HepG2 (cell line): Measurements from ENCODE around the gene VEGFA. TPM values are rescaled to one million over a fixed set of nuclear protein-coding genes. Genes with fewer than 3 reads are reported as not detected.

Experiments
- EED ChIP-seq: sonication (generic); formaldehyde crosslinking; IDR thresholded peaks from 2 replicates; pipeline ENCODE4 v1.5.0; 2020; ENCODE audit warnings: mild to moderate bottlenecking, missing genetic modification reagents
- GATAD1 ChIP-seq: IDR thresholded peaks from 2 replicates; pipeline ENCODE4 v1.6.1; 2016; ENCODE audit warnings: missing genetic modification reagents, missing compliant biosample characterization
- HCFC1 ChIP-seq: fragments of 150-350 bp; IDR thresholded peaks from 2 replicates; pipeline ENCODE4 v1.6.1; 2014; ENCODE audit warnings: low read depth, low read length
- MAFF ChIP-seq: IDR thresholded peaks from 2 replicates; pipeline ENCODE4 v1.6.1; 2011; ENCODE audit warnings: low read depth, low read length, improper control_type of control experiment
- NPAS2 ChIP-seq: sonication (generic); formaldehyde crosslinking; IDR thresholded peaks from 2 replicates; pipeline ENCODE4 v1.8.0; 2022; ENCODE audit warnings: mild to moderate bottlenecking, missing genetic modification reagents, borderline replicate concordance
- NR0B2 ChIP-seq: sonication (generic); formaldehyde crosslinking; IDR thresholded peaks from 2 replicates; pipeline ENCODE4 v1.4.0; 2020; ENCODE audit warnings: mild to moderate bottlenecking, missing genetic modification reagents
- SCMH1 ChIP-seq: sonication (generic); formaldehyde crosslinking; IDR thresholded peaks from 2 replicates; pipeline ENCODE4 v1.9.0; 2021; ENCODE audit warnings: missing genetic modification reagents, mild to moderate bottlenecking, borderline replicate concordance
- ZFP62 ChIP-seq: sonication (generic); formaldehyde crosslinking; IDR thresholded peaks from 2 replicates; pipeline ENCODE4 v1.4.0; 2020; ENCODE audit warnings: missing genetic modification reagents
- ZNF234 ChIP-seq: sonication (generic); formaldehyde crosslinking; conservative IDR thresholded peaks from 2 replicates; pipeline ENCODE4 v1.5.1; 2020; ENCODE audit warnings: mild to moderate bottlenecking, missing genetic modification reagents
- ZNF275 ChIP-seq: sonication (generic); formaldehyde crosslinking; IDR thresholded peaks from 2 replicates; pipeline ENCODE4 v1.8.0; 2022; ENCODE audit warnings: missing genetic modification reagents, mild to moderate bottlenecking, inconsistent platforms, borderline replicate concordance
- ZNF350 ChIP-seq: sonication (generic); formaldehyde crosslinking; IDR thresholded peaks from 2 replicates; pipeline ENCODE4 v1.4.0; 2020; ENCODE audit warnings: mild to moderate bottlenecking, low read depth, missing genetic modification reagents, borderline replicate concordance
- ZNF501 ChIP-seq: sonication (generic); formaldehyde crosslinking; IDR thresholded peaks from 2 replicates; pipeline ENCODE4 v1.5.1; 2020; ENCODE audit warnings: mild to moderate bottlenecking, moderate library complexity, missing genetic modification reagents
- ZNF564 ChIP-seq: sonication (generic); formaldehyde crosslinking; IDR thresholded peaks from 2 replicates; pipeline ENCODE4 v1.8.1; 2023; ENCODE audit warnings: mild to moderate bottlenecking, missing genetic modification reagents
- ZSCAN12 ChIP-seq: sonication (generic); formaldehyde crosslinking; IDR thresholded peaks from 2 replicates; pipeline ENCODE4 v1.9.0; 2021; ENCODE audit warnings: mild to moderate bottlenecking, missing genetic modification reagents
- polyA plus RNA-seq, 8 experiments: library from polyadenylated mRNA; depleted of rRNA in 3 of 8; stranded (reverse) in 7 of 8; unstranded in 1 of 8; fragments of >200 nt; fragmentation: Illumina TruSeq in 4 of 8; extraction: Trizol in 4 of 8; gene quantifications; 2 replicates each; pipeline versions ENCODE4 v1.2.1 to v1.2.3, GENCODE V29; 2011 to 2016; ENCODE audit warnings: low read depth in 4 of 8, missing spikeins in 1 of 8, mixed read lengths in 1 of 8; ENCODE audit not compliant: insufficient read depth in 1 of 8
- total RNA-seq, 5 experiments: library from RNA; depleted of rRNA; stranded (reverse); fragments of >200 nt; fragmentation: Illumina TruSeq; extraction: Trizol; gene quantifications; 2 replicates each; pipeline ENCODE4 v1.2.3, GENCODE V29; 2016; ENCODE audit warnings: low read depth in 1 of 5
- TF ChIP-seq, protein P1 (sequence below), 2 experiments: sonication (generic) in 1 of 2; formaldehyde crosslinking in 1 of 2; IDR thresholded peaks; 2 replicates each; pipeline versions ENCODE4 v1.4.0 to v1.6.1; 2016 to 2020; ENCODE audit warnings: borderline replicate concordance in 1 of 2, low read depth in 1 of 2, mild to moderate bottlenecking in 1 of 2, missing genetic modification reagents in 1 of 2
- TF ChIP-seq, protein P2 (sequence below): IDR thresholded peaks from 2 replicates; pipeline ENCODE4 v1.6.1; 2016; ENCODE audit warnings: missing genetic modification reagents, missing compliant biosample characterization
- TF ChIP-seq, protein P3 (sequence below): sonication (generic); formaldehyde crosslinking; IDR thresholded peaks from 2 replicates; pipeline ENCODE4 v1.8.0; 2022; ENCODE audit warnings: mild to moderate bottlenecking, missing genetic modification reagents

The VEGFA gene
- total and polyA plus RNA-seq, 2 of the 13 experiments (the other 11 are each of a cell fraction or from before 2014, with no cell fraction given), result 68.1 to 629 TPM

DNA sequence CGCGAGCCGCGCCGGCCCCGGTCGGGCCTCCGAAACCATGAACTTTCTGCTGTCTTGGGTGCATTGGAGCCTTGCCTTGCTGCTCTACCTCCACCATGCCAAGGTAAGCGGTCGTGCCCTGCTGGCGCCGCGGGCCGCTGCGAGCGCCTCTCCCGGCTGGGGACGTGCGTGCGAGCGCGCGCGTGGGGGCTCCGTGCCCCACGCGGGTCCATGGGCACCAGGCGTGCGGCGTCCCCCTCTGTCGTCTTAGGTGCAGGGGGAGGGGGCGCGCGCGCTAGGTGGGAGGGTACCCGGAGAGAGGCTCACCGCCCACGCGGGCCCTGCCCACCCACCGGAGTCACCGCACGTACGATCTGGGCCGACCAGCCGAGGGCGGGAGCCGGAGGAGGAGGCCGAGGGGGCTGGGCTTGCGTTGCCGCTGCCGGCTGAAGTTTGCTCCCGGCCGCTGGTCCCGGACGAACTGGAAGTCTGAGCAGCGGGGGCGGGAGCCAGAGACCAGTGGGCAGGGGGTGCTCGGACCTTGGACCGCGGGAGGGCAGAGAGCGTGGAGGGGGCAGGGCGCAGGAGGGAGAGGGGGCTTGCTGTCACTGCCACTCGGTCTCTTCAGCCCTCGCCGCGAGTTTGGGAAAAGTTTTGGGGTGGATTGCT, 1.3 kb downstream of the VEGFA start (continued):
- TF ChIP-seq, protein P1, sequence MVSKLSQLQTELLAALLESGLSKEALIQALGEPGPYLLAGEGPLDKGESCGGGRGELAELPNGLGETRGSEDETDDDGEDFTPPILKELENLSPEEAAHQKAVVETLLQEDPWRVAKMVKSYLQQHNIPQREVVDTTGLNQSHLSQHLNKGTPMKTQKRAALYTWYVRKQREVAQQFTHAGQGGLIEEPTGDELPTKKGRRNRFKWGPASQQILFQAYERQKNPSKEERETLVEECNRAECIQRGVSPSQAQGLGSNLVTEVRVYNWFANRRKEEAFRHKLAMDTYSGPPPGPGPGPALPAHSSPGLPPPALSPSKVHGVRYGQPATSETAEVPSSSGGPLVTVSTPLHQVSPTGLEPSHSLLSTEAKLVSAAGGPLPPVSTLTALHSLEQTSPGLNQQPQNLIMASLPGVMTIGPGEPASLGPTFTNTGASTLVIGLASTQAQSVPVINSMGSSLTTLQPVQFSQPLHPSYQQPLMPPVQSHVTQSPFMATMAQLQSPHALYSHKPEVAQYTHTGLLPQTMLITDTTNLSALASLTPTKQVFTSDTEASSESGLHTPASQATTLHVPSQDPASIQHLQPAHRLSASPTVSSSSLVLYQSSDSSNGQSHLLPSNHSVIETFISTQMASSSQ (IDR thresholded peaks at IDR 0.05; ENCODE audit: low read depth), result no peak
- TF ChIP-seq, protein P1 (CRISPR knock-in tag; IDR thresholded peaks at IDR 0.05; ENCODE audit: borderline replicate concordance), result peak; percentile 68
- TF ChIP-seq ZNF564 (CRISPR knock-in tag) (peak; percentile 92), EED (CRISPR knock-in tag) (peak; percentile 69; the same call in 1 of the 2 replicates), HCFC1 (no peak), ZNF350 (CRISPR knock-in tag) (0 out of 2 replicates have a peak, but pooled peaks have one; percentile 59), ZNF501 (CRISPR knock-in tag) (peak; percentile 10; the same call in 1 of the 2 replicates), SCMH1 (CRISPR knock-in tag) (no peak), ZFP62 (CRISPR knock-in tag) (no peak), GATAD1 (CRISPR knock-in tag) (0 out of 2 replicates have a peak, but pooled peaks have one; percentile 21), NR0B2 (CRISPR knock-in tag) (peak; percentile 72; the same call in 1 of the 2 replicates), MAFF (no peak), ZNF234 (CRISPR knock-in tag) (no peak; the same call in 1 of the 2 replicates), NPAS2 (CRISPR knock-in tag) (no peak), ZSCAN12 (CRISPR knock-in tag) (no peak), ZNF275 (CRISPR knock-in tag) (0 out of 2 replicates have a peak, but pooled peaks have one; percentile 23)
- TF ChIP-seq, protein P2, sequence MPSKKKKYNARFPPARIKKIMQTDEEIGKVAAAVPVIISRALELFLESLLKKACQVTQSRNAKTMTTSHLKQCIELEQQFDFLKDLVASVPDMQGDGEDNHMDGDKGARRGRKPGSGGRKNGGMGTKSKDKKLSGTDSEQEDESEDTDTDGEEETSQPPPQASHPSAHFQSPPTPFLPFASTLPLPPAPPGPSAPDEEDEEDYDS, result peak; percentile 48
- TF ChIP-seq, protein P3, sequence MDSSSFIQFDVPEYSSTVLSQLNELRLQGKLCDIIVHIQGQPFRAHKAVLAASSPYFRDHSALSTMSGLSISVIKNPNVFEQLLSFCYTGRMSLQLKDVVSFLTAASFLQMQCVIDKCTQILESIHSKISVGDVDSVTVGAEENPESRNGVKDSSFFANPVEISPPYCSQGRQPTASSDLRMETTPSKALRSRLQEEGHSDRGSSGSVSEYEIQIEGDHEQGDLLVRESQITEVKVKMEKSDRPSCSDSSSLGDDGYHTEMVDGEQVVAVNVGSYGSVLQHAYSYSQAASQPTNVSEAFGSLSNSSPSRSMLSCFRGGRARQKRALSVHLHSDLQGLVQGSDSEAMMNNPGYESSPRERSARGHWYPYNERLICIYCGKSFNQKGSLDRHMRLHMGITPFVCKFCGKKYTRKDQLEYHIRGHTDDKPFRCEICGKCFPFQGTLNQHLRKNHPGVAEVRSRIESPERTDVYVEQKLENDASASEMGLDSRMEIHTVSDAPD (CRISPR knock-in tag), result no peak; the same call in 1 of the 2 replicates
